Tibial nerve (tissue), 4 donors: ENCODE results near the gene MPRIP. TPM values are rescaled to one million over a fixed set of nuclear protein-coding genes. Genes with fewer than 3 reads are reported as not detected.

Experiments
- DNase-seq, 2 donors: peaks; one replicate each; pipeline ENCODE4 v3.0.0-alpha.2; 2019; ENCODE audit warnings: low spot score in 2 of 2
- H3K27ac ChIP-seq, 4 donors: fragments of 200-600 bp; sonication (generic) in 3 of 4; one replicate each; pipeline ENCODE4 v1.5.1; 2017 to 2019; ENCODE audit warnings: mild to moderate bottlenecking in 1 of 4
- H3K27me3 ChIP-seq, 2 donors: fragments of 200-600 bp; sonication (generic) in 1 of 2; one replicate each; pipeline versions ENCODE4 v1.5.1 to v1.6.0; 2017 to 2019
- H3K36me3 ChIP-seq, 3 donors: fragments of 200-600 bp; sonication (generic); one replicate each; pipeline ENCODE4 v1.5.1; 2018 to 2019
- H3K4me1 ChIP-seq, 4 donors: fragments of 200-600 bp; sonication (generic) in 3 of 4; one replicate each; pipeline ENCODE4 v1.5.1; 2017 to 2019
- H3K4me3 ChIP-seq, 4 donors: fragments of 200-600 bp; sonication (generic) in 3 of 4; one replicate each; pipeline ENCODE4 v1.5.1; 2017 to 2019; ENCODE audit warnings: mild to moderate bottlenecking in 1 of 4, moderate library complexity in 1 of 4
- H3K9me3 ChIP-seq, 4 donors: fragments of 200-600 bp; sonication (generic) in 3 of 4; one replicate each; pipeline ENCODE4 v1.5.1; 2017 to 2019
- EP300 ChIP-seq, 2 donors: sonication (generic); formaldehyde crosslinking; IDR thresholded peaks; one replicate each; pipeline ENCODE4 v1.6.1; 2017; ENCODE audit warnings: antibody characterized with exemption in 2 of 2, mild to moderate bottlenecking in 1 of 2
- POLR2A ChIP-seq, 2 donors: fragments of 450-650 bp; IDR thresholded peaks; one replicate each; pipeline ENCODE4 v1.6.1; 2017; ENCODE audit warnings: antibody characterized with exemption in 2 of 2, mild to moderate bottlenecking in 2 of 2, moderate library complexity in 2 of 2
- WGBS, 2 donors: methylation state at CpG; one replicate each; pipeline ENCODE4 v1.1.5; 2018; 5-methylcytosine and 5-hydroxymethylcytosine counted together
- total RNA-seq, 4 donors: library from RNA; depleted of rRNA; stranded (reverse); fragments of >200 nt; gene quantifications; one replicate each; pipeline ENCODE4 v1.1.0, GENCODE V29; 2016
- TF ChIP-seq, protein P1 (sequence below), 5 experiments: fragments of 200-600 bp in 3 of 5; fragments of 450-650 bp in 2 of 5; sonication (generic) in 3 of 5; IDR thresholded peaks; one replicate each; pipeline ENCODE4 v1.5.1; 2016 to 2019; ENCODE audit warnings: antibody characterized with exemption in 5 of 5, mild to moderate bottlenecking in 3 of 5, moderate library complexity in 2 of 5

Gene MPRIP
- total RNA-seq, 4 donors from 2014 or later, result 216 to 291 (median 265) TPM

DNA sequence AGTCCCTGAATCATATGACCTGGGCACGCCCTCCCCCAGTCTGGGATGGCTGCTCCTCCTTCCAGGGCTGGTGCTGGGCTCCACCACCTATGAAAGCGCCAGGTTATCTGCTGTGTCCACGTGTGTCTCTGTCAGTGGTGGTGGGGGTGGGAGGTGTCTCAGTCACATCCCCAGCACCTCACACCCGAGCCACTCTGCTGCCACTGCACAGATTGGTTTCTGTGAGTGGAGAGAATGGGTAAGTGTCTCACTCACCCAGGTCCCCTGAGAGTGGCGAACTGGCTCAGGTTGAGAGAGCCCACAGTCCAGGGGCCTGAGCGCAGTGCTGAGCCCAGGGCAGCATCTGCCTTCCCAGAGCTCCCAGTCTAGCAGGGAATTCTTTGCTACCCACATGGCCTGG, 84.9 kb downstream of the MPRIP start:
- WGBS, 2 donors, result 94 to 97% methylated on average over 3 to 5 of the region's 6 CpGs
- no peak for DNase-seq
- Histone ChIP-seq H3K36me3 (peaks cover 0 to 54% (median 0%) of the 10 kb centered on the region in 3 donors), H3K4me1 (peaks cover 0 to 67% (median 4%) of the 10 kb centered on the region in 4 donors), H3K27me3 (no peaks in the 10 kb centered on the region), H3K4me3 (no peak overlapping the region), H3K27ac (peak overlapping the region in 1 of 4 donors; percentile 23), H3K9me3 (no peaks in the 10 kb centered on the region)
- TF ChIP-seq, protein P1, sequence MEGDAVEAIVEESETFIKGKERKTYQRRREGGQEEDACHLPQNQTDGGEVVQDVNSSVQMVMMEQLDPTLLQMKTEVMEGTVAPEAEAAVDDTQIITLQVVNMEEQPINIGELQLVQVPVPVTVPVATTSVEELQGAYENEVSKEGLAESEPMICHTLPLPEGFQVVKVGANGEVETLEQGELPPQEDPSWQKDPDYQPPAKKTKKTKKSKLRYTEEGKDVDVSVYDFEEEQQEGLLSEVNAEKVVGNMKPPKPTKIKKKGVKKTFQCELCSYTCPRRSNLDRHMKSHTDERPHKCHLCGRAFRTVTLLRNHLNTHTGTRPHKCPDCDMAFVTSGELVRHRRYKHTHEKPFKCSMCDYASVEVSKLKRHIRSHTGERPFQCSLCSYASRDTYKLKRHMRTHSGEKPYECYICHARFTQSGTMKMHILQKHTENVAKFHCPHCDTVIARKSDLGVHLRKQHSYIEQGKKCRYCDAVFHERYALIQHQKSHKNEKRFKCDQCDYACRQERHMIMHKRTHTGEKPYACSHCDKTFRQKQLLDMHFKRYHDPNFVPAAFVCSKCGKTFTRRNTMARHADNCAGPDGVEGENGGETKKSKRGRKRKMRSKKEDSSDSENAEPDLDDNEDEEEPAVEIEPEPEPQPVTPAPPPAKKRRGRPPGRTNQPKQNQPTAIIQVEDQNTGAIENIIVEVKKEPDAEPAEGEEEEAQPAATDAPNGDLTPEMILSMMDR (IDR thresholded peaks at IDR 0.05), result no peak
- TF ChIP-seq POLR2A (IDR thresholded peaks at IDR 0.05) (no peak), EP300 (IDR thresholded peaks at IDR 0.05) (no peak)

DNA sequence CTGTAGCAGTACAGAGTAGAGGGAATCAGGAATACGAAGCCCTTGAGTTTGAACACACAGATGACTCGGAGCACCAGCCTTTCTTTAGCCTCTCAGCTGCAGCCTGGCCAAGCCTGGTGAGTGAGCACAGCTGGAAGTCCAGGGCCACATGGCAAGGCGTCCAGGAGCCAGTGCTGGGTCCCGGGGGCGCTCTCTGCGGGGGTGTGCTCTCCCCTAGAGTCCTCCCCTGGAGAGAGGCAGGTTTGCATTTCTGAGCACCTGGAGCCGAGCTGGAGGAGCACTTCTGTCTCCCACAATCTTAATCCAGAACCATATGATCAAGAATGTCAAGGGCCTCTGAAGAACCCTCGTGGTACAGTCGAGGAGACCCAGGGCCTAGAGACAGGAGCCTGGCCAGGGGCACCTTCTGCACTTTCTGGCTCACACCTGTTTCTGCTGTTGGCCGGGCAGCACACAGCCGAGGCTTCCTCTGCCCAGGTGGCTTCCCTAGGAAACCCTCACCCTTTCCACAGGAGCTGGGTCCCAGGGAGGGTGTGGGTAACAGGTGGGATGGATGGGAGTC, 85.6 kb downstream of the MPRIP start:
- WGBS, 2 donors, result 73 to 83% methylated on average over 10 to 11 of the region's 11 CpGs
- Histone ChIP-seq H3K27me3 (no peaks in the 10 kb centered on the region), H3K36me3 (peaks cover 0 to 61% (median 0%) of the 10 kb centered on the region in 3 donors), H3K27ac (no peak overlapping the region), H3K9me3 (no peaks in the 10 kb centered on the region), H3K4me3 (no peak overlapping the region), H3K4me1 (peaks cover 0 to 69% (median 4%) of the 10 kb centered on the region in 4 donors)
- TF ChIP-seq, protein P1 (IDR thresholded peaks at IDR 0.05), result no peak
- TF ChIP-seq POLR2A (IDR thresholded peaks at IDR 0.05) (no peak), EP300 (IDR thresholded peaks at IDR 0.05) (no peak)
- no peak for DNase-seq

DNA sequence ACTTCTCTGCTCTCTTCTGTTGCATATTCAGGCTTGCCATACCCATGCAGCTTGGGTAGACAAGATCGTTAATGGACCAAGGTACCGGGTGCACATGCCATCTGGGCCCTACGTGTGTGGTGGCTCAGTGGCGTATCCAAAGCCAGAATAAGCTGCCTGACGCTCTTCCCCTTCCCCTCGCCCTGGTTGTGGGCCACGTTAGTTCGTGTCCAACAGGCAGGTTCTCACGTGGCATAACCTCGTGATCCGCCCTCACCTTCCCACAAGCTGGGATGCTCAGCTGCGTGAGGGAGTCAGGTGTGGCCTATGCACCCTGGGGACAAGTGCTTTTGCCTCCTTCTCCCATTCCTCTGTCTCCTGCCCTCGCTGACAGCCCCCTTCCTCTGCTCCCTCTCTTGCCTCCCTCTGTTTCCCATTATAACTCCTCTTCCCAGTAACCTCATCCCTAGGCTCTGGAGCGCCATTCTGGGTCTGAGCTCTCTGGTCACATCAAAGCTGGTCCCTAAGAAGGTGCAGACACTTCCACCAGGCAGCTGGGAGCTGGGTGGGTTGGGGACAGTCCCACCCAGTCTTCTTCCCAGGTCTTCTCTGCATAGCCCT, 86.3 kb downstream of the MPRIP start:
- Histone ChIP-seq H3K27me3 (no peaks in the 10 kb centered on the region), H3K4me3 (no peak overlapping the region), H3K9me3 (no peaks in the 10 kb centered on the region), H3K4me1 (peaks cover 0 to 66% (median 1%) of the 10 kb centered on the region in 4 donors), H3K36me3 (peaks cover 0 to 68% (median 0%) of the 10 kb centered on the region in 3 donors), H3K27ac (no peak overlapping the region)
- TF ChIP-seq, protein P1 (IDR thresholded peaks at IDR 0.05), result no peak
- TF ChIP-seq POLR2A (IDR thresholded peaks at IDR 0.05) (no peak), EP300 (IDR thresholded peaks at IDR 0.05) (no peak)
- no peak for DNase-seq
- 76 to 79% methylated on average over 10 to 14 of the region's 14 CpGs for WGBS, 2 donors

DNA sequence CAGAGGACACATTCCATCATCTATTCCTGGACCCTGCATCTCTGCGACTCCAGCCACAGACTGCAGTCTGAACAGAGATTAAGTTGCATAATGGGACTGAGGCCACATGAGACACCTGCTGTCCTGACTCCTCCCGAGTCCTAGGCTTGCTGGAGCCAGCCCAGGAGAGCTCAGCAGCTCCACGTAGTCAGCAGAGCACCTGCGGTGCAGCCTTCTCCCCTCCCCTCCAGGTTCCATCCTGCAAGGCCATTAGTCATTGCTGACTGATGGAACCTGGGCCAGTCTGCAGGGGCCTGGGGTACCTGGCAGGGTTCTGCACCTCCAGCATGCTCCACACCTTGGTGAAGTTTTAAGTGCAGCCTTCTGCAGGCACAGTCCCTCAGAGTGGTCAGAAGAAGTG, 87.2 kb downstream of the MPRIP start:
- Histone ChIP-seq H3K27me3 (no peaks in the 10 kb centered on the region), H3K4me1 (peaks cover 0 to 70% (median 1%) of the 10 kb centered on the region in 4 donors), H3K4me3 (no peak overlapping the region), H3K9me3 (no peaks in the 10 kb centered on the region), H3K27ac (no peak overlapping the region), H3K36me3 (peaks cover 0 to 77% (median 0%) of the 10 kb centered on the region in 3 donors)
- no peak for DNase-seq
- TF ChIP-seq POLR2A (IDR thresholded peaks at IDR 0.05) (no peak), EP300 (IDR thresholded peaks at IDR 0.05) (no peak)
- TF ChIP-seq, protein P1 (IDR thresholded peaks at IDR 0.05), result no peak
- 63 to 69% methylated on average over 3 to 4 of the region's 4 CpGs for whole genome bisulfite sequencing, 2 donors

DNA sequence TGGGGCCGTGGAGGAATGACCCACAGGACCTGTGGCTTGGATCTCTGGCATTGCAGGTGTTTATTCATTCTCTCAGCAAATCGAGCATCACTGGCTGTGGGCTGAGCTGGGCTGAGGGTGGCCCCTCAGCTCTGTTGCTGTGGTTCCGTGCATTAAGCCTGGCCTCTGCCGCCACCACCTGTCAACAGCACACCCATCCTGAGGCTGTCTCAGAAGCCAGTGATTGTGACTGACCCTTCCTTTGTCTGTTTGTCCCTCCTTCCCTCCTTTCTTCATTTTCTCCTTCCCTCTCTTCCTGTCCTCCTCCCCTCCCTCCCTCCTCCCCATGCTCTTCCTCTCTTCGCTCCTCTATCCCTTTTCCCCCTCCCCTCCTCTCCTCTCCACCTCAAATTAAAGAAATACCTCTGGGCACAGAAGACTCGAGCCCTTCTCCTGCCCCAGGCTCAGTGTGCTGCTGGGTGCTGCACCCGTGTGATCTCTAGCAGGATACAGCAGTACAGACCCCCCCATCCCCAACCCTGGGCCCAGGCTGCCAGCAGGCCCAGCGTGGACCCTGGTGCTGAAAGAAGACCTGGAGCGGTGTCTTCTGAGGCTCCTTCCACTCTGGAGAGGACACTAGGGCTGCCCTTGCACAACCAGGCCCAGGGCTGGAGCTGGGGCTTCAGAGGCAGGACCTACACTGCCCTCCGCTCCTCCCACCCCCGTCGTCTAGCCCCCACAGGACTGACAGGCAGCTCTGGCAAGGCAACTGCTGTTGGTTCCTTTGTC, 88.0 kb downstream of the MPRIP start:
- H3K36me3 ChIP-seq, result peaks cover 0 to 85% (median 0%) of the 10 kb centered on the region in 3 donors
- H3K4me1 ChIP-seq, result peaks cover 0 to 70% (median 1%) of the 10 kb centered on the region in 4 donors
- H3K27me3 ChIP-seq, result no peaks in the 10 kb centered on the region
- no peak for DNase-seq
- no peak overlapping the region for H3K4me3 ChIP-seq
- 69 to 73% methylated on average over 12 of the region's 12 CpGs for WGBS, 2 donors
- no peaks in the 10 kb centered on the region for H3K9me3 ChIP-seq
- peak overlapping the region in 1 of 4 donors; percentile 1 for H3K27ac ChIP-seq
- TF ChIP-seq POLR2A (IDR thresholded peaks at IDR 0.05), result no peak
- TF ChIP-seq, protein P1 (IDR thresholded peaks at IDR 0.05), result no peak
- TF ChIP-seq EP300 (IDR thresholded peaks at IDR 0.05), result no peak
